IMR-90 (cell line): ENCODE measurements around the gene KCNMB2. TPM values are rescaled to one million over a fixed set of nuclear protein-coding genes. Genes with fewer than 3 reads are reported as not detected.

Experiments
- ATAC-seq: fragments of 200-7000 bp; cut with Tn5 transposase; 2 replicates; pipeline ENCODE4 v1.9.1; 2020; ENCODE audit warnings: low read depth, mild to moderate bottlenecking, moderate library complexity
- Bru-seq: library from RNA; stranded (reverse); fragments of 400-500 nt; gene quantifications from one replicate; lab custom pipeline; 2021; lab: Mats Ljungman, UMichigan
- BruChase-seq, 2 experiments: library from RNA; stranded (reverse); fragments of 400-500 nt; gene quantifications; one replicate each; lab custom pipeline; 2021; lab: Mats Ljungman, UMichigan
- BruUV-seq: library from RNA; stranded (reverse); fragments of 400-500 nt; replicated peaks from 2 replicates; lab custom pipeline; 2021; lab: Mats Ljungman, UMichigan
- CTCF ChIA-PET: fragments of 300-600 bp; formaldehyde crosslinking; extraction: SDS; loops from one replicate; lab custom pipeline; 2021; ENCODE audit warnings: antibody characterized with exemption; lab: Yijun Ruan, JAX
- POLR2A ChIA-PET: fragments of 300-600 bp; sonication (Branson Sonifier 250); formaldehyde crosslinking; loops from one replicate; lab custom pipeline; 2022; ENCODE audit warnings: antibody characterized with exemption; ENCODE audit not compliant: unreplicated experiment; lab: Charles Lee
- DNase-seq: peaks from one replicate; pipeline ENCODE4 v3.0.0; 2013
- H2AFZ ChIP-seq: replicated peaks from 2 replicates; pipeline ENCODE3; 2013; ENCODE audit warnings: low read length, mild to moderate bottlenecking; ENCODE audit not compliant: poor library complexity
- H2AK5ac ChIP-seq: 2 replicates; pipeline ENCODE4 v1.6.1; 2013; ENCODE audit warnings: low read depth, low read length, inconsistent platforms
- H2AK9ac ChIP-seq: replicated peaks from 2 replicates; pipeline ENCODE3; 2013; ENCODE audit warnings: mild to moderate bottlenecking, low read depth, low read length, moderate library complexity; ENCODE audit not compliant: poor library complexity
- H2BK120ac ChIP-seq: 2 replicates; pipeline ENCODE4 v1.6.1; 2013; ENCODE audit warnings: low read depth, low read length, inconsistent platforms
- H2BK15ac ChIP-seq: 3 replicates; pipeline ENCODE4 v1.6.1; 2013; ENCODE audit warnings: low read depth, low read length, inconsistent platforms
- H2BK20ac ChIP-seq: 2 replicates; pipeline ENCODE4 v1.6.1; 2013; ENCODE audit warnings: low read depth, mild to moderate bottlenecking, inconsistent platforms, low read length, moderate library complexity
- H2BK5ac ChIP-seq: 2 replicates; pipeline ENCODE4 v1.6.1; 2013; ENCODE audit warnings: mild to moderate bottlenecking, low read depth, low read length, inconsistent platforms; ENCODE audit not compliant: poor library complexity, severe bottlenecking
- H3K14ac ChIP-seq: replicated peaks from 2 replicates; pipeline ENCODE4 v1.6.1; 2013; ENCODE audit warnings: low read depth, low read length, inconsistent platforms
- H3K18ac ChIP-seq: 2 replicates; pipeline ENCODE4 v1.6.1; 2013; ENCODE audit warnings: low read depth, low read length, control low read depth
- H3K23ac ChIP-seq: 2 replicates; pipeline ENCODE4 v1.6.1; 2013; ENCODE audit warnings: low read depth, low read length, inconsistent platforms
- H3K27ac ChIP-seq: 2 replicates; pipeline ENCODE4 v1.5.1; 2013; ENCODE audit warnings: mild to moderate bottlenecking, control low read depth, low read length; ENCODE audit not compliant: insufficient read depth
- H3K27me3 ChIP-seq: 2 replicates; pipeline ENCODE4 v1.6.1; 2013; ENCODE audit warnings: low read length; ENCODE audit not compliant: control insufficient read depth, insufficient read depth
- H3K36me3 ChIP-seq: 2 replicates; pipeline ENCODE4 v1.6.1; 2013; ENCODE audit warnings: low read length, mixed read lengths; ENCODE audit not compliant: control insufficient read depth, insufficient read depth
- H3K4ac ChIP-seq: 2 replicates; pipeline ENCODE4 v1.6.1; 2013; ENCODE audit warnings: low read depth, low read length, inconsistent platforms
- H3K4me1 ChIP-seq: 2 replicates; pipeline ENCODE4 v1.6.1; 2013; ENCODE audit warnings: low read length, mixed read lengths; ENCODE audit not compliant: control insufficient read depth, insufficient read depth
- H3K4me2 ChIP-seq: 2 replicates; pipeline ENCODE4 v1.6.1; 2013; ENCODE audit warnings: low read depth, mild to moderate bottlenecking, control low read depth, low read length, moderate library complexity
- H3K4me3 ChIP-seq: 2 replicates; pipeline ENCODE4 v1.5.1; 2013; ENCODE audit warnings: low read depth, mild to moderate bottlenecking, control low read depth, low read length, moderate library complexity; ENCODE audit not compliant: insufficient read depth
- H3K56ac ChIP-seq: 2 replicates; pipeline ENCODE4 v1.6.1; 2013; ENCODE audit warnings: low read length, inconsistent platforms; ENCODE audit not compliant: insufficient read depth; ENCODE audit errors: extremely low read depth
- H3K79me1 ChIP-seq, 2 experiments: 2 replicates each; pipeline ENCODE4 v1.6.1; 2013; ENCODE audit warnings: low read length in 2 of 2, inconsistent platforms in 1 of 2, low read depth in 1 of 2
- H3K9ac ChIP-seq: 2 replicates; pipeline ENCODE4 v1.6.1; 2013; ENCODE audit warnings: low read depth, low read length, control low read depth
- H3K9me1 ChIP-seq: 2 replicates; pipeline ENCODE4 v1.6.1; 2013; ENCODE audit warnings: low read length, inconsistent platforms; ENCODE audit not compliant: insufficient read depth
- H3K9me3 ChIP-seq: 2 replicates; pipeline ENCODE4 v1.6.1; 2013; ENCODE audit warnings: low read length; ENCODE audit not compliant: control insufficient read depth, insufficient read depth
- H4K20me1 ChIP-seq: 2 replicates; pipeline ENCODE4 v1.6.1; 2013; ENCODE audit warnings: low read length, inconsistent platforms; ENCODE audit not compliant: insufficient read depth
- H4K5ac ChIP-seq: 2 replicates; pipeline ENCODE4 v1.6.1; 2013; ENCODE audit warnings: mild to moderate bottlenecking, low read depth, low read length, control low read depth
- H4K8ac ChIP-seq, 2 experiments: 2 replicates each; pipeline ENCODE4 v1.6.1; 2013; ENCODE audit warnings: low read depth in 2 of 2, low read length in 2 of 2, control low read depth in 1 of 2, inconsistent platforms in 1 of 2
- H4K91ac ChIP-seq: 2 replicates; pipeline ENCODE4 v1.6.1; 2013; ENCODE audit warnings: low read depth, low read length, inconsistent platforms; ENCODE audit not compliant: insufficient read depth
- CEBPB ChIP-seq: IDR thresholded peaks from 2 replicates; pipeline ENCODE4 v1.6.1; 2012; ENCODE audit warnings: low read depth, low read length, improper control_type of control experiment
- FOS ChIP-seq: fragments of 150-350 bp; IDR thresholded peaks from 2 replicates; pipeline ENCODE4 v1.6.1; 2016; ENCODE audit warnings: low read depth, low read length
- MAFK ChIP-seq: IDR thresholded peaks from 2 replicates; pipeline ENCODE4 v1.6.1; 2012; ENCODE audit warnings: low read depth, low read length, improper control_type of control experiment
- NFE2L2 ChIP-seq: fragments of 150-350 bp; IDR thresholded peaks from 2 replicates; pipeline ENCODE4 v1.6.1; 2016; ENCODE audit warnings: low read depth, mild to moderate bottlenecking, low read length
- POLR2A ChIP-seq: IDR thresholded peaks from 2 replicates; pipeline ENCODE4 v1.6.1; 2012; ENCODE audit warnings: mild to moderate bottlenecking, low read depth, low read length
- RAD21 ChIP-seq: IDR thresholded peaks from 2 replicates; pipeline ENCODE4 v1.6.1; 2012; ENCODE audit warnings: low read length, improper control_type of control experiment
- USF2 ChIP-seq: fragments of 150-350 bp; IDR thresholded peaks from 2 replicates; pipeline ENCODE4 v1.6.1; 2017; ENCODE audit warnings: mild to moderate bottlenecking, antibody characterized with exemption, low read length, low read depth
- WGBS, 2 experiments: methylation state at CpG; one replicate each; pipeline versions ENCODE4 v1.1.5 to v1.1.7; 2013; ENCODE audit warnings: missing lambda C conversion rate in 2 of 2; ENCODE audit not compliant: insufficient read length in 1 of 2; ENCODE audit errors: extremely low coverage in 2 of 2; 5-methylcytosine and 5-hydroxymethylcytosine counted together
- dilution Hi-C: fragments of 300-500 bp; cut with HindIII; formaldehyde crosslinking; loops from one replicate; pipeline ENCODE4 v1.14.3; 2018; ENCODE audit warnings: low sequenced_read_pairs; ENCODE audit not compliant: unreplicated experiment
- in situ Hi-C: fragments of 300-500 bp; cut with MboI; formaldehyde crosslinking; loops from 3 replicates; pipeline ENCODE4 v1.14.3; 2019; ENCODE audit warnings: low sequenced_read_pairs, inconsistent platforms, mixed read lengths
- intact Hi-C: fragments of 100-400 bp; cut with micrococcal nuclease; formaldehyde crosslinking; loops from 2 replicates; pipeline ENCODE4 v1.10.0; 2022
- long read RNA-seq: library from polyadenylated mRNA; unstranded; transcript quantifications from one replicate; pipeline ENCODE4 v2.0.0, GENCODE V29; 2021; ENCODE audit not compliant: unreplicated experiment
- polyA plus RNA-seq, 3 experiments: library from polyadenylated mRNA; depleted of rRNA; stranded (reverse); fragments of >200 nt; gene quantifications; 2 replicates each; pipeline ENCODE4 v1.2.3, GENCODE V29; 2012; ENCODE audit warnings: low replicate concordance in 1 of 3
- total RNA-seq: library from RNA; depleted of rRNA; stranded (reverse); fragments of >200 nt; gene quantifications from 2 replicates; pipeline ENCODE4 v1.2.3, GENCODE V29; 2012; rRNA removed

KCNMB2 gene
- not detected in 2 replicates for total RNA-seq
- not detected in 2 replicates for polyA plus RNA-seq (2012; rRNA removed)
- not detected in 2 replicates for polyA plus RNA-seq (2012; cell fraction: cytosol; rRNA removed)
- polyA plus RNA-seq (2012; cell fraction: nucleus; rRNA removed; ENCODE audit: low replicate concordance), result not detected in 2 replicates
- not detected for Bru-seq, nascent RNA
- BruChase-seq, experiment 1, labeled RNA remaining after a 6-hour chase, result not detected
- not detected for BruChase-seq, experiment 2, labeled RNA remaining after a 2-hour chase
- long read RNA-seq, partial matches to known transcripts, result 0 of 1 reads
- long read RNA-seq, other reads (novel, unspliced or antisense), result 1 of 1 reads

- 0 out of 2 replicates have a peak within 1 kb of the TSS, but pooled peaks have one; percentile 1 for H3K4me3 ChIP-seq
These were observed at the start of gene KCNMB2 for GRCh38 chr3:178536211-178537079. TSS of gene KCNMB2 (plus strand) at chr3:178536436.

More at GRCh38 chr3:178536211-178537079, at the start of gene KCNMB2:
- CTCF ChIA-PET, result no interaction called here
- Histone ChIP-seq H2AK5ac (no peak within 1 kb of the TSS), H2AFZ (no peak within 1 kb of the TSS), H4K20me1 (no peaks in the 10 kb centered on the region), H2BK120ac (no peak within 1 kb of the TSS), H3K23ac (no peak within 1 kb of the TSS), H3K27ac (no peak within 1 kb of the TSS), H3K27me3 (peaks cover 9% of the 10 kb centered on the region), H3K56ac (no peak within 1 kb of the TSS), H2BK15ac (no peak within 1 kb of the TSS), H3K4ac (no peak within 1 kb of the TSS), H3K14ac (no peak within 1 kb of the TSS), H4K91ac (no peak within 1 kb of the TSS), H3K36me3 (no peaks in the 10 kb centered on the region), H4K5ac (no peak within 1 kb of the TSS), H3K4me2 (peak within 1 kb of the TSS; percentile 70), H2AK9ac (no peak within 1 kb of the TSS), H3K18ac (no peak within 1 kb of the TSS), H2BK20ac (no peak within 1 kb of the TSS), H2BK5ac (no peak within 1 kb of the TSS), H3K9me3 (no peaks in the 10 kb centered on the region), H4K8ac (no peak within 1 kb of the TSS), H3K9ac (no peak within 1 kb of the TSS), H3K79me1 (no peaks in the 10 kb centered on the region), H3K4me1 (no peaks in the 10 kb centered on the region), H3K9me1 (no peaks in the 10 kb centered on the region)
- no peak; the same call in 1 of the 2 replicates for TF ChIP-seq MAFK
- no peak for TF ChIP-seq RAD21
- TF ChIP-seq USF2, result no peak
- no peak for TF ChIP-seq POLR2A
- no peak for TF ChIP-seq FOS
- TF ChIP-seq NFE2L2, result no peak
- TF ChIP-seq CEBPB, result no peak
- no peak for DNase-seq
- in situ Hi-C loops, result no loop called here
- peak; percentile 62 for ATAC-seq
- POLR2A ChIA-PET, result no interaction called here
- WGBS, 2 experiments, result 5% methylated on average over 11 of the region's 19 CpGs; no CpG with 5 or more reads in 1 of the 2 experiments
- BruUV-seq, result no TSS peak
- intact Hi-C loops, result no loop called here
- dilution Hi-C loops, result no loop called here
